Measurements from ENCODE around the gene NISCH.
A peak's percentile ranks its signal among the peaks of the same experiment; 100 is the strongest.

NISCH gene

DNA sequence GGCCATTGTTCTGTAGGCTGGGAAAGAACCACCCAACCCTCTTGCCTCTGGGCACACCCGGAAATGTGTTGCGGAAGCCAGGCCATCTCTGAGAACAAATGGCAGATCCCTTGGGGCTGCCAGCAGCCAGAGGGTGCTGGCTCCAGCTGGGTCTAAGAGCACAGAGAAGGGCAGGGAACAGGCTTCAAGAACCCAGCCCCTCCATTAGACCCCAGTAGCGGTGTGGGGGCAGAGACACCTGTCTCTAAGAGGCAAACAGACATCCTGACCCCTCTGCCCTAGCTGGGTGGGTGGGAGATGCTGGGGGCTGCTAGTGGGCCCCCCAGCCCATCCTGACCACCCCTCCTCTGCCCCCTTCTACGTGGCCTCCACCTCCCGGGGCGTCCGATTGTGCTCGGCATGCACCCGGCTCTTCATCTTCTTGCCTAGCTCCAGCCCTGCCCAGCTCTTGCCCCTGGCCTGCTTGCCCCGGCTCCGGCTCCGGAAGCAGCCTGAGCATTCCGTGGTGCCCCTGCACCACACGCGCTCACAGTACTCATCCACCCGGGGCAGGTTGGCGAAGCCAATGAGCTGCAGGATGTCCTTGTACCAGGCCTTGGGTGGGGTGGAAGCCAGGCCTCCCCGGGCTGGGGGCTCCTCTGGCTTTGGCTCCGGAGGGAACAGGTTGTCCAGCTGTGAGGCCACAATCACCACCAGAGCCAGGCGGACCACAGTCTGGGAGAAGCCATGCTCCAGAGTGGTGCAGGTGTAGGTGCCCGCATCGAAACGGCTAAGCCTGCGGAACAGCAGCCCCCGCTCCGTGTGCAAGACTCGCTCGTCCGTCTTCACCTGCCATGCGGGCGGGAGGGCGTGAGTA is 19.9 kb upstream of the NISCH start:
- DNase-seq: no peak

DNA sequence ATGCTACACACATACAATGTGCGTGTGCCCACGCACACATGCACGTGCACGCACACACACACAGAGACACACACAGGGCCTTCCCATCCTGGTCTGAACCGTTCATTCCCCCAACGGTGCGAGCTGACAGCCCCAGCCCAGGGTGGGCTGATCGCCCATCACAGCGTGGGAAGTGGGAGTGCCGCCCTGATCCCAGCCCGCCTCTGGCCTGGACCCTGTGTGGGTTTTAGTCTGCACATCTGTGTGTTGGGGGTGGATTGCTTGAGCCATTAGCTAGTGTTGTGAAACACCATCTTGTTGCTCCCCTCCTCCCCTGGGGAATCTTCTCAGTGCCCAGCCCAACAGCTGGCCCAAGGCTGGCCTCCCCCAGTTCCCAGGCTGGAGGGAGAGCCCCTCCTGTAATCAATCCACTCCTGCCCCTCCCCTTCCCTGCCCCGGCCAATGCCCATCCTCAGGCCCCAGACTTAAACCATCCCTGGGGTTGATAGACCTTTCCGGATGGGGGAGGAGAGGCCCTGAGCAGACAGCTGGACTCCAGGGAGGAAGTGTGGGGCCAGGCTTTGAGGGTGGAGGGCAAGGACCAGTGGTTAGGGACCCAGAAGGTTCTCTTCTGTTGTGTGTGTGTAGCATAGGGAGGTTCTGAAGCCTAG is 18.8 kb upstream of the NISCH start:
- no peak for DNase-seq

DNA sequence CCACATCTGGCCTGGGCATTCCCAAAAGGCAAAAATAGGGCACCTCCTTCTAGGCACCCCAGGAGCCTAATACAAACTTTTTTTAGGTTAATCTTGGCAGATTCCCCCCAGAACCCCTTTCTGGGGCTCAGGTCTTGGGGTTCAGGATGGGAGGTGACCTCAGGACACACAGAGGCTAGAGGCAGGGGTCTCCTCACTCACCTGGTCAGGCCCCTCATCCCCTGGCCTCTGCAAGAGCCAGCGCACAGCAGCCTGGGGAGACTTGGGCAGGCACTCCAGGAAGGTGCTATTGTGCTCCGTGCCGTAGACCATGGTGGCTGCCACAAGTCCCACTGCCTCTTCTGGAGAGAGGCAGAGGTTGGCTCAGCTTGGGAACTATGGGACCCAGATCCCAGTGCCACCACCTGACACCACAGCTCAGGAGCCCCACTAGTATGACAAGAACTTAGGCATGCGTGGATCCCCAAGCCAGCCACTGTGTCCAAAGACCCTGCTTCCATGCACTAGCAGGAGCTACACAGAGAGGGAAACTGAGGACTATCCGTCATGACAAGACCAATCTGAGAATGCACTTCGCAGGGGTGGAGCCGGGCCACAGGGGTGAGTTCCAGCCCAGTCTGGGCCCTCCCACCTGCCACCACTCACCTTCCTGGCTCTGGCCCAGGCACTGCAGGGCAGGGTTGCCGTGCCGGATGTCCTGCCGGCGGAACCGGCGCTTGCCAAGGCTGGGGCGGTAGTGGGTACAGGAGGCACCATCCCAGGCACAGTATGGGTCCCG is 17.9 kb upstream of the NISCH start:
- DNase-seq: no peak

DNA sequence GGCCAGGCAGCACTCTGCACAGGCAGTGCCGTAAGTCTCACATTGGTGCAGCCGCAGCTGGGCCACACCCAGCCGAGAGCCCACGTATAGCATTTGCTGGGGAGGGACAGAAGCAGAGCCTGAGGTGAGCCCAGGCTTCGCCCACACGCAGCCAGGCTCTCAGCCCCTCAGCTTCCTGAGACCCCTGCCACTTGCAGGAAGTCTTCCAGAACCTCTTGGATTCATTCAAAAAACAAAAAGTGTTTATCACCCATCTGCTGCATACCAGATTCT is 17.4 kb upstream of the NISCH start:
- no peak for DNase-seq

DNA sequence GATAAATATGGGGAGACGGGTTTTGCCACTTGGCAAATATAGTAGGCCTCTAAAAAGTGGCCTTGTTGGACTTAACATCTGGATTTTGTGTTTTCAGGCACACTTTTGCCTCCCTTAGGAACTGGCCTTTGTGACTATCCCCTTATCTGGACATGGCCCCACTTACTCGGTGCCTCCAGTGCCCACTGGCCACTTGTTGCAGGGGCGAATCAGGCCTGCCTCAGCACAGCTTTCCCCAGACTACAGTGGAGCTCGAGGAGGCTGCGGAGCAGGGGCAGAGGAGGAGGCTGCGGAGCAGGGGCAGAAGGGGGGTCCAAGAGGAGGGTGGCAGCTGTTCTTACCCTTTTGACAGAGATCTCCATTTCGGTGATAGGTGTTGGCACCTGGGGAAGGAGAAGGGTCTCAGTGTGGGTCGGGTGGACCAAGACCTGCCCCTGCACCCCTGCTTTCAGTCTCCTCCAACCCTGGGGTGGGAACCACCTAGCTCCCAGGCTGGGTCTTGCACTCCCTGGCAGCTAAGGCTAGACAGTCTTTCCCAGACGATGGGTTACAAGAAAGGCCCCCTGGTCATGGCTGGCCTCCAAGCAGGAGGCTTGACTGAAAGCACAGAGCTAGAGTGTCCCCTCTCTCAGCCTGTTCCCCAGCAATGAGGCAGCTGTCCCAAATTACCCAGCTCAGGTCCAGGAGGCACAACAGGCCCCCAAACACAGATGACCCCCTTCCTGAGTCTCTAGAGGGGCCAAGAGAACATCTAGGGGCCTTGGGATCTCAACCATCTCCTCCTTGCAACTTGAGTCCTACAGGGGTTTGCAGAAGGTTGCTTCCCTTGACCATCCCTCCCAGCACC is 16.6 kb upstream of the NISCH start:
- no peak for DNase-seq

DNA sequence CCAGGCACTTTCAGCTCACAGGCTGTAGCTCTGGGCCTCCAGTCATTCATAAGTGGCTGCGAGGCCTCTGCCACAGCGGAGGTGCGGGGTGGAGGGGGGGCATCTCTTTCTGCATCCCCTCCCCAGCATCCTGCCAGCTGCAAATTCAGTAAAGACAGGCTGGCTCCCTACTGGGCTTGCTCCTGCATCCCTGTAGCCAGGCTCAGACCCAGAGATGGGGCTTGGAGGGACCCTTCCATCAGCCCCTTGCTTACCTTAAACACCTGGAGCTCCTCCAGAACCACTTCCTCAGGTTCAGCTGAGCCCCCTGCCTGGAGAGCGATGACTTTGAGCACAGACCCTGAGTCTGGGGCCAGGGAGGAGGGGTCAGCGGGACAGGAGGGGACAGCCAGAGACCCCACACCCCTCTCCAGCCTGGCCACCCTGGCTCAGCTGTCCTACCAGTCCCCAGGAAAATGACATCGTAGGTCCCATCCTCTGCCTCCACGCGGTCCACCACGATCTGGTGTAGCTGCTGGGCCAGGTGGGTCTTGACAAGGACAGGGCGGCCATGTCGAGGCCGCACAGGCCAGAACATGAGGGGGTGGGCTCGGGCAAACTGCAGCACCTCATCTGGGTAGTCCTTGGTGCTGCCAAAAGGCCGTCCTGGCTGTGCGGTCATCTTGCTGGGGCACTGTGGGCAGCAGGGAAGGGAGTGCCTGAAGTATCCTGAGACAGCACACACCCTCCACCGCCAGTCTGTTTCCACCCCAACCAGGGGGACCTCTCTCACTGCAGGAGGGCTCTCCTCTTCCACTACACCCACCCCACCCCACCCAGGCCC is 15.8 kb upstream of the NISCH start:
- DNase-seq: no peak

DNA sequence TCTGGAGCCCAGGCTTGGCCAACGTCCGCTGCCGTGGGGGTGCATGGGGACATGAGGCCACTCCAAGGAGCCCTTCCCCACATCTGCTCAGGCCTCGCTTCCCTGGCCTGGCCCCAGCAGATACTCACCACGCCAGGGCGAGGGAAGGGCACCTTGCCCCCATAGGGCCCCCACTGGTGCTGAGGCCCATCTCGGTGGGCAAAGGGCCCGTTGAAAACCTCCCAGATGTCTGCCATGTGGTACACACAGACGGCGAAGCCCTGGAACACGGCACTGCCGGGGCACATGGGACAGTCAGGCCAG is 15.2 kb upstream of the NISCH start:
- no peak for DNase-seq

- DNase-seq: no peak
Observed at GRCh38 chr3:52440671-52441070, 14.7 kb upstream of the NISCH start.

DNA sequence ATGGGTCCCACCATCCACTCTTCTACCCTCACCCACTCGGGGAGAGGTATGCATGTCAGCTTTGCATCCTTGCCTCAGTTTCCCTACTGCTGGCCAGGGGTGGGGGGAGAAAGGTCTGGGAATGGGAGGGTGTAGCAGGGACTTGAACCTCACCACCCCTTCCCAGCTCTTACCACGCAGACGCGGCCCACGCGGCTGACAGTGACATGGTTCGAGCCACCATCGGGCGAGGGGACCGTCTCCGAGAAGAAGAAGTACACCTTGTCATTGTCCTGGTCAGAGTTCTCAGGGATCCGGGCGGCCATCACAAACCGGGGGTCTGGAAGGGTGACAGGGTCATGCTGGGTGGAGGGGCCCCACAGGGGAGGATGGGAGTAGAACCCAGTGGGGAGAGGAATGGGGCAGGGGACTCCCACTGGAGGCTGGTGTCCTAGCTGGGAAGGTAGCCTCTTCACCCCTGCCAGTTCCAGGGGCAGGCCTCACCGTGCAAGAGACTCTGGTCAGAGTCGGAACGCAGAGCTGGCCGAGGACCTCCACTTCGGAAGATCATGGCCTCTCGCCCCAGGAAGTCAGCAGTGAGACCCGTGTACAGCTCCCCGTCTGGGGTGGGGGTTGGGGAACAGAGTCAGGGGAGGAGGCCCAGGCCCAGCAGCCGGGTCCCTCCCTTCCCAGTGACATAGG is 14.2 kb upstream of the NISCH start:
- DNase-seq: no peak

DNA sequence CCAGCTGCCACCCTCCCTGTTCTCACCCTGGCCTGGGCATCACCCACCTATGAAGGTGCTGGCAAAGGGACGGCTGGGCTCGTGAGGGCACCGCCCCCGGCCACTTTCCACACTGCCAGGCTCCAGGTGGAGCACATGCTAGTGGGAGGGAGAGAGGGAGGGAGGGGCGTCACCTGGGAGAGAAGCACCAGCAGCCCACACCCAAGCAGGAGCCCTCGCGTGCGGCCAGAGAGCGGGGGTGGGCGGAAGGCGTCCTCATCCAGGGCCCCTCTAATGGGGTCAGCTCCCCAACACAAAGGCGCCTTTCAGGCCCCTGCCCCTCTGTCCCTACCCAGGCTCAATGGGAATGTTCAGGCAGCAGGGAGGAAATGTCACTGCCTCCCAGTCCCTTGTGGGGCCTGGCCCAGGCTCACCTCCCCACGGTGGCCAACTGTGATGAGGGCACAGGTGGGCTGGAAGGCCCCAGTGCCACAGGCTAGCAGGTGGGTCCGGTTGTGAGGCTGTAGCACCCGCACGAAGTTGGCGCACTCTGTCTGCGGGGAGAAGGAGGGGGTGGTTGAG is 13.6 kb upstream of the NISCH start:
- no peak for DNase-seq

DNA sequence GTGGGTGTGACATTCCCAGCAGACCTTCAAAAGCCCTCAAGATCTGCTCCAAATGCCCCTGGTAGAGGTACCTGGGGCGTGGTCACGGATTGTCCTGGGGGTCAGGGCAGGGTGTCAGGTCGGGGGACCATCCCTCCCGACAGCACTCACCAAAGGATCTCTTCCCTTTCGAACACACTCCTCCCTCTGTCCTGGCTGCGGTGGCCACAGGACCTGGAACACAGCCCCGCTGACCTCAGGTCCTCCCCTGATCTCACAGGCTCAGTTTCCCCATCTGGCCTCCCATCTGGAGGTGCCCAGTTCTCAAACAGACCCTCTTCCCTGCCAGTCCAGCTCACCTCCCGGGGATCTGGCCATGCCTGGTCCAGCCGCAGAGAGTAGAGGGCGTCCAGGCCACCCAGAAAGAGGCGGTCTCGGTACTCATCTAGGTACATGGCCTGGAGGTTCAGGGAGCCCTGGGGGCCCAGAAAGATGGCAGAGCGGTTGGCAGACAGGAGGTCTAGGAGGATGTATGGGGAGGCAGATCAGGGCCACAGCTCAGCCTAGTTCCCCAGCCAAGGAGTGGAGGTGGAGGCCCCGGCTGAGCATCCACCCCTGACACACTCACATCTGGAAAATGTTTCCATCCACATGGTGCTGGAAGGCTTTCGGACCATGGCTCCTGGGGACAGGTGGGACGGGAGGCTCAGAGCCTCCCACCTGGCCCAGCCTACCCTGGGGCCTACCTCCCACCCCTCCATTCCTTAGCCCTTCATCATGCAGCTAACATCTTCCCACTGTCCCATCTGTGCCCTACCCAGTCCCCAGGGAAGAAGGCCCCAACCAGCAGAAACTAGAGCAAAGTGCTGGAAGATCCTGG is 12.8 kb upstream of the NISCH start:
- DNase-seq: no peak

DNA sequence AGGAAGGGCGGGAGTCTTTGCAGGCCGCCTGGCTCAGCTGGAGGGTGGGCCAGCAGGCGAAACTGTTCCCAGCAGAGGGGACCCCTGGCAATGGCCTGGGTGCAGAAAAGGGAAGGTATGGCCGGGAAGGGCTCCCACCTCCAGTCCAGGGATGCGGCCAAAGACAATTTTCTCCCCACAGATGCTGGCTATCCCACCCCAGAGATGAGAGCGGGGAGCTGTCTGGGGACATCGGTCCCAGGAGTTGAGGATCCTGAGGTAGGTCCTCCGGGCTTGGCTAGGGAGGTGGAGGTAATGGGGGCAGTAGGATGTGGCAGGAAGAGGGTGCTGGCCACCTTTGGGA is 12.2 kb upstream of the NISCH start:
- DNase-seq: no peak

- DNase-seq: no peak
Observed at GRCh38 chr3:52443791-52444687, 11.4 kb upstream of the NISCH start.

GRCh38 chr3:52444860-52445793 is 10.3 kb upstream of the NISCH start, which contains the start of gene SEMA3G:
Gene SEMA3G (minus strand): TSS chr3:52445103. CDS start chr3:52445027, 76 bp downstream.
- DNase-seq: no peak

GRCh38 chr3:52446042-52446441 is 9.4 kb upstream of the NISCH start:
- DNase-seq: no peak

- peak; percentile 40 for DNase-seq
Observed at GRCh38 chr3:52446631-52447511, 8.5 kb upstream of the NISCH start.

Data from NCI-H1694 (cell line).